SK-N-SH treated with all-trans-retinoic acid at 6 μM for 48 hours (cell line): Measurements from ENCODE around the gene CPNE7.

ENCODE experiments used
- ATAC-seq: fragments of 200-7000 bp; cut with Tn5 transposase; 3 replicates; pipeline ENCODE4 v1.9.1; 2020; ENCODE audit warnings: mild to moderate bottlenecking, moderate library complexity
- ARNTL ChIP-seq: fragments of 450-650 bp; formaldehyde crosslinking; IDR thresholded peaks from 2 replicates; pipeline ENCODE4 v1.5.0; 2020; ENCODE audit warnings: low read depth, mild to moderate bottlenecking, moderate library complexity, borderline replicate concordance
- BACH2 ChIP-seq: fragments of 250-450 bp; sonication (Bioruptor Pico); IDR thresholded peaks from 2 replicates; pipeline ENCODE4 v1.9.0; 2021; ENCODE audit warnings: mild to moderate bottlenecking, borderline replicate concordance
- CREB5 ChIP-seq: fragments of 250-450 bp; sonication (Bioruptor Pico); IDR thresholded peaks from 2 replicates; pipeline ENCODE4 v1.5.1; 2020; ENCODE audit warnings: low read depth, mild to moderate bottlenecking, moderate library complexity
- CSDC2 ChIP-seq: fragments of 250-450 bp; sonication (Bioruptor Pico); IDR thresholded peaks from 2 replicates; pipeline ENCODE4 v1.5.0; 2020; ENCODE audit warnings: mild to moderate bottlenecking, moderate library complexity
- CSRNP3 ChIP-seq: fragments of 250-450 bp; sonication (Bioruptor Pico); IDR thresholded peaks from 2 replicates; pipeline ENCODE4 v1.5.1; 2021; ENCODE audit warnings: mild to moderate bottlenecking, moderate library complexity
- ESRRG ChIP-seq: fragments of 250-450 bp; sonication (Bioruptor Pico); IDR thresholded peaks from 2 replicates; pipeline ENCODE4 v1.6.1; 2021; ENCODE audit warnings: mild to moderate bottlenecking
- ISL1 ChIP-seq: fragments of 250-450 bp; sonication (Bioruptor Pico); IDR thresholded peaks from 2 replicates; pipeline ENCODE4 v2.1.2; 2022; ENCODE audit warnings: mild to moderate bottlenecking, moderate library complexity
- OSR1 ChIP-seq: fragments of 250-450 bp; sonication (Bioruptor Pico); IDR thresholded peaks from 2 replicates; pipeline ENCODE4 v1.8.0; 2022; ENCODE audit warnings: moderate library complexity, mild to moderate bottlenecking, inconsistent platforms
- PATZ1 ChIP-seq: fragments of 250-450 bp; sonication (Bioruptor Pico); IDR thresholded peaks from 2 replicates; pipeline ENCODE4 v1.8.0; 2020; ENCODE audit warnings: mild to moderate bottlenecking, moderate library complexity, borderline replicate concordance
- POU6F1 ChIP-seq: fragments of 250-450 bp; sonication (Bioruptor Pico); IDR thresholded peaks from 2 replicates; pipeline ENCODE4 v1.8.0; 2021; ENCODE audit warnings: low read depth, mild to moderate bottlenecking, moderate library complexity, borderline replicate concordance
- RARB ChIP-seq: fragments of 250-450 bp; sonication (Bioruptor Pico); IDR thresholded peaks from 2 replicates; pipeline ENCODE4 v1.8.0; 2021; ENCODE audit warnings: mild to moderate bottlenecking, moderate library complexity
- SNAI2 ChIP-seq: fragments of 250-450 bp; sonication (Bioruptor Pico); IDR thresholded peaks from 2 replicates; pipeline ENCODE4 v1.5.0; 2020; ENCODE audit warnings: mild to moderate bottlenecking, moderate library complexity
- TCF4 ChIP-seq: fragments of 250-450 bp; sonication (Bioruptor Pico); IDR thresholded peaks from 2 replicates; pipeline ENCODE4 v1.8.0; 2021; ENCODE audit warnings: mild to moderate bottlenecking, moderate library complexity, borderline replicate concordance
- TOX ChIP-seq: fragments of 250-450 bp; sonication (Bioruptor Pico); IDR thresholded peaks from 2 replicates; pipeline ENCODE4 v1.8.0; 2021; ENCODE audit warnings: mild to moderate bottlenecking, moderate library complexity, borderline replicate concordance
- TSHZ2 ChIP-seq: fragments of 250-450 bp; sonication (Bioruptor Pico); IDR thresholded peaks from 2 replicates; pipeline ENCODE4 v1.5.0; 2020; ENCODE audit warnings: mild to moderate bottlenecking, moderate library complexity
- ZC3H10 ChIP-seq: fragments of 250-450 bp; sonication (Bioruptor Pico); IDR thresholded peaks from 2 replicates; pipeline ENCODE4 v1.5.1; 2021; ENCODE audit warnings: mild to moderate bottlenecking, moderate library complexity
- ZFP3 ChIP-seq: fragments of 250-450 bp; sonication (Bioruptor Pico); IDR thresholded peaks from 2 replicates; pipeline ENCODE4 v1.5.0; 2020; ENCODE audit warnings: mild to moderate bottlenecking, moderate library complexity
- ZFP30 ChIP-seq: fragments of 450-650 bp; formaldehyde crosslinking; IDR thresholded peaks from 2 replicates; pipeline ENCODE4 v1.5.0; 2022; ENCODE audit warnings: mild to moderate bottlenecking, moderate library complexity
- ZNF565 ChIP-seq: fragments of 450-650 bp; formaldehyde crosslinking; conservative IDR thresholded peaks from 2 replicates; pipeline ENCODE4 v1.5.0; 2020; ENCODE audit warnings: low read depth, mild to moderate bottlenecking, moderate library complexity
- ZNF70 ChIP-seq: fragments of 450-650 bp; formaldehyde crosslinking; IDR thresholded peaks from 2 replicates; pipeline ENCODE4 v1.5.0; 2020; ENCODE audit warnings: mild to moderate bottlenecking, moderate library complexity
- ZNF8 ChIP-seq: fragments of 450-650 bp; formaldehyde crosslinking; IDR thresholded peaks from 2 replicates; pipeline ENCODE4 v1.5.0; 2020; ENCODE audit warnings: mild to moderate bottlenecking, moderate library complexity

CPNE7 gene

GRCh38 chr16:89610108-89610453, 34.5 kb downstream of the CPNE7 start:
- ATAC-seq = no peak
- no peak for TF ChIP-seq ISL1 (CRISPR knock-in tag)
- no peak for TF ChIP-seq ZFP3 (CRISPR knock-in tag)

- no peak for TF ChIP-seq ZNF565 (CRISPR knock-in tag)
- TF ChIP-seq ZNF8 (CRISPR knock-in tag) = no peak
- no peak for TF ChIP-seq PATZ1
- no peak for TF ChIP-seq TOX (CRISPR knock-in tag)
- TF ChIP-seq TSHZ2 (CRISPR knock-in tag) = no peak
- no peak for TF ChIP-seq BACH2 (CRISPR knock-in tag)
- TF ChIP-seq CSDC2 (CRISPR knock-in tag) = no peak
- TF ChIP-seq ZC3H10 (CRISPR knock-in tag) = no peak
- TF ChIP-seq ARNTL = no peak
- TF ChIP-seq CSRNP3 (CRISPR knock-in tag) = no peak
- TF ChIP-seq OSR1 (CRISPR knock-in tag) = no peak
- no peak for TF ChIP-seq TCF4 (CRISPR knock-in tag)
- no peak for TF ChIP-seq ZFP3 (CRISPR knock-in tag)
- TF ChIP-seq POU6F1 (CRISPR knock-in tag) = no peak
- TF ChIP-seq ZNF70 (CRISPR knock-in tag) = no peak
- TF ChIP-seq SNAI2 = no peak
- TF ChIP-seq CREB5 (CRISPR knock-in tag) = no peak
- TF ChIP-seq ESRRG = no peak
- no peak for TF ChIP-seq ZFP30 (CRISPR knock-in tag)
- TF ChIP-seq, all 23 proteins: peak for 0
- no peak for ATAC-seq
Measured at GRCh38 chr16:89612415-89613166, 37.0 kb downstream of the CPNE7 start.

- ATAC-seq = no peak
- TF ChIP-seq RARB (CRISPR knock-in tag) (no peak), ZC3H10 (CRISPR knock-in tag) (no peak), ARNTL (no peak), CSRNP3 (CRISPR knock-in tag) (no peak), ZNF70 (CRISPR knock-in tag) (no peak), POU6F1 (CRISPR knock-in tag) (no peak), SNAI2 (no peak), ZNF8 (CRISPR knock-in tag) (no peak), TSHZ2 (CRISPR knock-in tag) (no peak), ZFP30 (CRISPR knock-in tag) (no peak)
Measured at GRCh38 chr16:89613231-89613953, 37.8 kb downstream of the CPNE7 start, which contains the start of gene DPEP1. DPEP1 (plus strand) TSS chr16:89613642; CDS start chr16:89630411, 16,769 bp downstream.
